ENCODE measurements around the gene ZNF559. TPM values are rescaled to one million over a fixed set of nuclear protein-coding genes. Genes with fewer than 3 reads are reported as not detected.

ZNF559 gene
- total and polyA plus RNA-seq, 2 experiments from 2014 or later: 13.1 to 22.7 TPM

GRCh38 chr19:9296336-9296735, 27.6 kb upstream of the ZNF559 start:
- H4K20me1 ChIP-seq (ENCODE audit: insufficient read depth, poor library complexity, severe bottlenecking): no peaks in the 10 kb centered on the region
- H3K9me3 ChIP-seq (ENCODE audit: low read depth): peaks cover 71% of the 10 kb centered on the region
- WGBS (ENCODE audit: low lambda C conversion rate, missing lambda C conversion rate): 83% methylated on average over 2 of the region's 2 CpGs
- H3K36me3 ChIP-seq (replicated peaks; ENCODE audit: insufficient read depth, low read depth): peaks cover 27% of the 10 kb centered on the region
- no peaks in the 10 kb centered on the region for H3K79me2 ChIP-seq
- no peak overlapping the region for H3K4me3 ChIP-seq
- H2AFZ ChIP-seq: no peak overlapping the region
- H3K4me2 ChIP-seq: no peak overlapping the region
- TF ChIP-seq EZH2 (IDR thresholded peaks at IDR 0.05; ENCODE audit: borderline replicate concordance) (no peak), CTCF (IDR thresholded peaks at IDR 0.05; ENCODE audit: poor library complexity) (no peak), EZH2phosphoT487 (IDR thresholded peaks at IDR 0.05; ENCODE audit: low read depth, severe bottlenecking, unreplicated experiment) (no peak)
- no peak overlapping the region for H3K27ac ChIP-seq
- H3K4me1 ChIP-seq (ENCODE audit: insufficient read depth): no peaks in the 10 kb centered on the region
- no peaks in the 10 kb centered on the region for H3K9me2 ChIP-seq (replicated peaks; ENCODE audit: insufficient read depth)
- DNase-seq (ENCODE audit: low spot score): no peak
- no peaks in the 10 kb centered on the region for H3K27me3 ChIP-seq

- H3K4me2 ChIP-seq: no peak overlapping the region
- WGBS (ENCODE audit: low lambda C conversion rate, missing lambda C conversion rate): 100% methylated on average over 1 of the region's 1 CpG
- no peak overlapping the region for H3K4me3 ChIP-seq
- H4K20me1 ChIP-seq (ENCODE audit: insufficient read depth, poor library complexity, severe bottlenecking): no peaks in the 10 kb centered on the region
- H3K79me2 ChIP-seq: peaks cover 24% of the 10 kb centered on the region
- no peak overlapping the region for H2AFZ ChIP-seq
- no peak for DNase-seq (ENCODE audit: low spot score)
- peaks cover 10% of the 10 kb centered on the region for H3K36me3 ChIP-seq (replicated peaks; ENCODE audit: insufficient read depth, low read depth)
- no peaks in the 10 kb centered on the region for H3K27me3 ChIP-seq
- peaks cover 4% of the 10 kb centered on the region for H3K4me1 ChIP-seq (ENCODE audit: insufficient read depth)
- TF ChIP-seq EZH2phosphoT487 (IDR thresholded peaks at IDR 0.05; ENCODE audit: low read depth, severe bottlenecking, unreplicated experiment): no peak
- TF ChIP-seq CTCF (IDR thresholded peaks at IDR 0.05; ENCODE audit: poor library complexity): no peak
- TF ChIP-seq EZH2 (IDR thresholded peaks at IDR 0.05; ENCODE audit: borderline replicate concordance): no peak
- no peaks in the 10 kb centered on the region for H3K9me3 ChIP-seq (ENCODE audit: low read depth)
- no peak overlapping the region for H3K27ac ChIP-seq
- H3K9me2 ChIP-seq (replicated peaks; ENCODE audit: insufficient read depth): no peaks in the 10 kb centered on the region
Observed at GRCh38 chr19:9306443-9306842, 17.5 kb upstream of the ZNF559 start.

- no peaks in the 10 kb centered on the region for H3K9me2 ChIP-seq (replicated peaks; ENCODE audit: insufficient read depth)
- 76% methylated on average over 10 of the region's 10 CpGs for WGBS (ENCODE audit: low lambda C conversion rate, missing lambda C conversion rate)
- no peak for TF ChIP-seq EZH2phosphoT487 (IDR thresholded peaks at IDR 0.05; ENCODE audit: low read depth, severe bottlenecking, unreplicated experiment)
- TF ChIP-seq EZH2 (IDR thresholded peaks at IDR 0.05; ENCODE audit: borderline replicate concordance): no peak
- no peak for TF ChIP-seq CTCF (IDR thresholded peaks at IDR 0.05; ENCODE audit: poor library complexity)
Observed at GRCh38 chr19:9308091-9308770, 15.7 kb upstream of the ZNF559 start.

More at GRCh38 chr19:9308091-9308770, 15.7 kb upstream of the ZNF559 start:
- H4K20me1 ChIP-seq (ENCODE audit: insufficient read depth, poor library complexity, severe bottlenecking): no peaks in the 10 kb centered on the region
- peak overlapping the region; percentile 91 for H2AFZ ChIP-seq
- H3K4me3 ChIP-seq: no peak overlapping the region
- DNase-seq (ENCODE audit: low spot score): no peak
- no peaks in the 10 kb centered on the region for H3K9me3 ChIP-seq (ENCODE audit: low read depth)
- peaks cover 4% of the 10 kb centered on the region for H3K4me1 ChIP-seq (ENCODE audit: insufficient read depth)
- peaks cover 3% of the 10 kb centered on the region for H3K36me3 ChIP-seq (replicated peaks; ENCODE audit: insufficient read depth, low read depth)
- H3K79me2 ChIP-seq: peaks cover 24% of the 10 kb centered on the region
- H3K27me3 ChIP-seq: no peaks in the 10 kb centered on the region
- peak overlapping the region; percentile 77 for H3K4me2 ChIP-seq
- no peak overlapping the region for H3K27ac ChIP-seq

All from hepatocyte (in vitro differentiated cells).